Epithelial cell of proximal tubule (primary cell): ENCODE measurements around the gene PDCD1LG2. TPM values are rescaled to one million over a fixed set of nuclear protein-coding genes. Genes with fewer than 3 reads are reported as not detected.

Experiments
- DNase-seq: peaks from one replicate; pipeline ENCODE4 v3.0.0-alpha.2; 2011; ENCODE audit warnings: low read depth
- H3K4me3 ChIP-seq: 2 replicates; pipeline ENCODE4 v1.5.1; 2011; ENCODE audit warnings: low read depth, mild to moderate bottlenecking, low read length
- CTCF ChIP-seq: conservative IDR thresholded peaks from 2 replicates; pipeline ENCODE4 v1.5.1; 2012; ENCODE audit warnings: low read depth, mild to moderate bottlenecking, low read length
- total RNA-seq: library from RNA; depleted of rRNA; stranded (reverse); fragments of >200 nt; gene quantifications from 2 replicates; pipeline ENCODE4 v1.2.3, GENCODE V29; 2015

Gene PDCD1LG2
- total RNA-seq, 1 donor from 2014 or later, result 2.7 TPM

GRCh38 chr9:5587024-5587423 lies 76.7 kb downstream of the PDCD1LG2 start:
- no peak overlapping the region for H3K4me3 ChIP-seq
- DNase-seq, result no peak
- TF ChIP-seq CTCF, result no peak

GRCh38 chr9:5592231-5592630 lies 81.9 kb downstream of the PDCD1LG2 start:
- DNase-seq, result no peak
- no peak overlapping the region for H3K4me3 ChIP-seq
- TF ChIP-seq CTCF, result no peak

- TF ChIP-seq CTCF, result no peak
- H3K4me3 ChIP-seq, result no peak overlapping the region
- DNase-seq, result no peak
Measured at GRCh38 chr9:5592904-5593303, 82.6 kb downstream of the PDCD1LG2 start.

GRCh38 chr9:5593904-5594303 lies 83.6 kb downstream of the PDCD1LG2 start:
- no peak for DNase-seq
- TF ChIP-seq CTCF, result no peak
- H3K4me3 ChIP-seq, result no peak overlapping the region

GRCh38 chr9:5596173-5596572 lies 85.8 kb downstream of the PDCD1LG2 start:
- TF ChIP-seq CTCF, result no peak
- no peak overlapping the region for H3K4me3 ChIP-seq
- no peak for DNase-seq

- TF ChIP-seq CTCF, result peak; percentile 42
- DNase-seq, result no peak
- peak overlapping the region; percentile 56 for H3K4me3 ChIP-seq
Measured at GRCh38 chr9:5608298-5609225, 98.2 kb downstream of the PDCD1LG2 start.

GRCh38 chr9:5609226-5609596 lies 98.9 kb downstream of the PDCD1LG2 start:
- no peak for TF ChIP-seq CTCF
- DNase-seq, result no peak
- peak overlapping the region; percentile 56 for H3K4me3 ChIP-seq
